ENCODE measurements around the gene NRG3. TPM values are rescaled to one million over a fixed set of nuclear protein-coding genes. Genes with fewer than 3 reads are reported as not detected.

Gene NRG3
- total and polyA plus RNA-seq, 3 donors from 2014 or later = 2.7 to 3.9 (median 2.7) TPM

DNA sequence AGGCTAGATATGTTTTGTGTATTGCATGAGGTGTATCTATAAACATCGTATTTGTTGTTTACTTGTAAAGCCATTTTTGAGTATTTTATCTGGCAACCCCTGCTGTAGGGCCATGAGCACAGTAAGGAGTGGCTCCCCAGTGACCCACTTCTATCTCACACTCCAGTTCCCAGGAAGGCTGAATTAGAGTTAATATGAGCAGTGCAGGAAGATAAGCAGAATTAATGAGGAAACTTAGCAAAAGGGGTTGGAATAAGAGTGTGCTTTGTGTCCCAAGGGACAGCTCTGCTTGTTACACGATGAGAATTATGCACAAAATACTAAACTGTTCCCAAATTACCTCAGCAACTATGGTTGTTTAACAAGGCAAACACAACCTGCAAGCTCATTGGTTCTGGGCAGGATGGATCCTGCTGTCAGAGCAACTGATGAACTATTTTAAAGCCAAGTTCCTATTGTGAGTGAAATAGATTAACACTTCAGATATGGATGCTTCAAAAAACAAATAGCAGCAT is 1005.8 kb downstream of the NRG3 start:
- H3K9me3 ChIP-seq = no peaks in the 10 kb centered on the region
- no peaks in the 10 kb centered on the region for H3K27me3 ChIP-seq
- H3K36me3 ChIP-seq (ENCODE audit: low read depth, missing control alignments) = no peaks in the 10 kb centered on the region
- no peak for DNase-seq
- intact Hi-C loops (cut with DNase I; ENCODE audit: low total_unique reads) = no loop called here
- no peak overlapping the region for H3K27ac ChIP-seq
- WGBS, 2 donors = 43 to 44% methylated on average over 2 of the region's 2 CpGs
- H3K4me1 ChIP-seq = no peaks in the 10 kb centered on the region
- TF ChIP-seq, protein P1, sequence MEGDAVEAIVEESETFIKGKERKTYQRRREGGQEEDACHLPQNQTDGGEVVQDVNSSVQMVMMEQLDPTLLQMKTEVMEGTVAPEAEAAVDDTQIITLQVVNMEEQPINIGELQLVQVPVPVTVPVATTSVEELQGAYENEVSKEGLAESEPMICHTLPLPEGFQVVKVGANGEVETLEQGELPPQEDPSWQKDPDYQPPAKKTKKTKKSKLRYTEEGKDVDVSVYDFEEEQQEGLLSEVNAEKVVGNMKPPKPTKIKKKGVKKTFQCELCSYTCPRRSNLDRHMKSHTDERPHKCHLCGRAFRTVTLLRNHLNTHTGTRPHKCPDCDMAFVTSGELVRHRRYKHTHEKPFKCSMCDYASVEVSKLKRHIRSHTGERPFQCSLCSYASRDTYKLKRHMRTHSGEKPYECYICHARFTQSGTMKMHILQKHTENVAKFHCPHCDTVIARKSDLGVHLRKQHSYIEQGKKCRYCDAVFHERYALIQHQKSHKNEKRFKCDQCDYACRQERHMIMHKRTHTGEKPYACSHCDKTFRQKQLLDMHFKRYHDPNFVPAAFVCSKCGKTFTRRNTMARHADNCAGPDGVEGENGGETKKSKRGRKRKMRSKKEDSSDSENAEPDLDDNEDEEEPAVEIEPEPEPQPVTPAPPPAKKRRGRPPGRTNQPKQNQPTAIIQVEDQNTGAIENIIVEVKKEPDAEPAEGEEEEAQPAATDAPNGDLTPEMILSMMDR (IDR thresholded peaks at IDR 0.05) = no peak
- TF ChIP-seq POLR2A (IDR thresholded peaks at IDR 0.05) = no peak
- H3K4me3 ChIP-seq = no peak overlapping the region

DNA sequence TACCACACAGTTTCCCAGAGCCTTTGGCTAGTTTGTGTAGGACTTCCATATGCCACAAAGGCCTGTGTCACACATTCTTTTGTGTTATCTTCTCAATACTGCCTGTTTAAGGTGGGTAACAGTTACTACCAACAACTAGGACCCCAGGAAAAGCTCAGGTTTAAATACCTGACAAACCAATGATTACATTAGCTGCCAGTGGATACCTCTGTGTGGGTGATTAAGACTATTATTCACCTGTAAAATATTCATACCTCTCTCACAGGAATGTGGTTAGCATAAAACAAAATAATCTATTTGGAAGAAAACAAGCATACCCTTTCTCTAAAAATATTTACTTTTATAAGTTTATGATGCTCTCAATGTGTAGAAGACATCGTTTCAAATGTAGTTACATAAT is 1007.7 kb downstream of the NRG3 start:
- Histone ChIP-seq H3K9me3 (no peaks in the 10 kb centered on the region), H3K4me3 (no peak overlapping the region), H3K27me3 (no peaks in the 10 kb centered on the region), H3K27ac (no peak overlapping the region), H3K36me3 (ENCODE audit: low read depth, missing control alignments) (no peaks in the 10 kb centered on the region), H3K4me1 (no peaks in the 10 kb centered on the region)
- no peak for DNase-seq
- intact Hi-C loops (cut with DNase I; ENCODE audit: low total_unique reads) = no loop called here
- WGBS, 2 donors = 81 to 89% methylated on average over 1 of the region's 1 CpG
- no peak for TF ChIP-seq POLR2A (IDR thresholded peaks at IDR 0.05)
- TF ChIP-seq, protein P1 (IDR thresholded peaks at IDR 0.05) = no peak

DNA sequence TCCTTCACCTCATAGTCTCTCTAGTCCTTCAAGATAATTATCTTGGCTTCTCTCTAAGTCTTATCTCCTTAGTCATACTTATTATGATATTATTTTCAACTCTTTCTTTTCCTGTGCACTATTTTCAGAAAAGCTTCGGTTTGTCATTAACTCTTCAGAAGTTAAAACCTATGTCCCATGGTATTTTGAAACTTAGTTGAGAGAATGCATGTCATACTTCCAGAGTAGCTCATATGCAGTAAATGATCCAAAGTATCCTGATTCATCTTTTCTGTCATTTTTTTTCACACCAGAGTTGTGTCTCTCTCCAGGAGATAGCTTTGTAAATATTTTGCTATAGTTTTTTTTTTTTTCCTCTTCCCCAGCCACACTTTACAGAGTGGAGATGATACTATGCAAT is 1008.6 kb downstream of the NRG3 start:
- H3K4me1 ChIP-seq = no peaks in the 10 kb centered on the region
- no peaks in the 10 kb centered on the region for H3K27me3 ChIP-seq
- H3K9me3 ChIP-seq = no peaks in the 10 kb centered on the region
- H3K36me3 ChIP-seq (ENCODE audit: low read depth, missing control alignments) = no peaks in the 10 kb centered on the region
- DNase-seq = no peak
- WGBS, 2 donors = 78 to 81% methylated on average over 1 of the region's 1 CpG
- intact Hi-C loops (cut with DNase I; ENCODE audit: low total_unique reads) = no loop called here
- no peak overlapping the region for H3K4me3 ChIP-seq
- no peak for TF ChIP-seq POLR2A (IDR thresholded peaks at IDR 0.05)
- TF ChIP-seq, protein P1 (IDR thresholded peaks at IDR 0.05) = no peak
- H3K27ac ChIP-seq = no peak overlapping the region

GRCh38 chr10:82887488-82887887 is 1012.5 kb downstream of the NRG3 start:
- intact Hi-C loops (cut with DNase I; ENCODE audit: low total_unique reads) = no loop called here
- DNase-seq = no peak
- Histone ChIP-seq H3K27me3 (no peaks in the 10 kb centered on the region), H3K36me3 (ENCODE audit: low read depth, missing control alignments) (no peaks in the 10 kb centered on the region), H3K27ac (no peak overlapping the region), H3K4me1 (no peaks in the 10 kb centered on the region), H3K4me3 (no peak overlapping the region), H3K9me3 (no peaks in the 10 kb centered on the region)
- TF ChIP-seq POLR2A (IDR thresholded peaks at IDR 0.05) = no peak
- TF ChIP-seq, protein P1 (IDR thresholded peaks at IDR 0.05) = no peak
- WGBS, 2 donors = 79% methylated on average over 1 of the region's 1 CpG

GRCh38 chr10:82888809-82889455 is 1013.9 kb downstream of the NRG3 start:
- no peaks in the 10 kb centered on the region for H3K4me1 ChIP-seq
- TF ChIP-seq, protein P1 (IDR thresholded peaks at IDR 0.05) = no peak
- TF ChIP-seq POLR2A (IDR thresholded peaks at IDR 0.05) = no peak
- intact Hi-C loops (cut with DNase I; ENCODE audit: low total_unique reads) = no loop called here
- no peak overlapping the region for H3K27ac ChIP-seq
- no peaks in the 10 kb centered on the region for H3K27me3 ChIP-seq
- no peaks in the 10 kb centered on the region for H3K36me3 ChIP-seq (ENCODE audit: low read depth, missing control alignments)
- H3K4me3 ChIP-seq = peak overlapping the region in 1 of 2 donors; percentile 9
- no peaks in the 10 kb centered on the region for H3K9me3 ChIP-seq
- DNase-seq = no peak
- WGBS, 2 donors = 52 to 71% methylated on average over 10 of the region's 10 CpGs

All from testis (tissue), 3 donors.